ENCODE measurements around the gene TMPRSS3. TPM values are rescaled to one million over a fixed set of nuclear protein-coding genes. Genes with fewer than 3 reads are reported as not detected.

TMPRSS3 gene
- polyA plus RNA-seq, 1 experiment = not detected

DNA sequence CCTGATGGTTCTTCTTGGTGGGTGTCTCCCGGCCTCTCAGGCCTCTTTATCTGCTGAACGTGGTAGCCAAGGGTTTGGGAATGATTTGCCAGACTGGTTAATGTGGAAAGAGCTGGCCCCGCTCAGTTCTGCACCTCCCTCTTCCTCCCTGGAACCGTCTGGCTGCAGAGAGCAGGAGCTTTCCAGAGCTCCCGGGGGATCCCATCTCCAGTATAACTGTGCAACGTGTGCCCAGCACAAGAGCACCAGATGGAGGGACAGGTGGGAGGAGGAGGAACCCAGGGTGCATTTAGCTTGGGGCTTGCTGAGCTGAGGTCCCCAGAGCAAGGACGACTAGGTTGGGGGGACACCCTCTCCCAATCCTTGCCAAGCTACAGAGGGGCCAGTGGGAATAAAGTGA lies 34.6 kb downstream of the TMPRSS3 start:
- no peak for TF ChIP-seq CTCF (IDR thresholded peaks at IDR 0.05; ENCODE audit: low read depth, low read length)
- DNase-seq (ENCODE audit: low read depth, low spot score) = no peak
- Histone ChIP-seq H3K9me3 (ENCODE audit: control insufficient read depth, insufficient read depth, low read length) (no peaks in the 10 kb centered on the region; the same call in none of the 2 replicates), H3K27me3 (ENCODE audit: control insufficient read depth, insufficient read depth, low read length) (peaks cover 3% of the 10 kb centered on the region), H3K4me3 (ENCODE audit: low read depth, low read length) (no peak overlapping the region), H3K27ac (ENCODE audit: low read depth, low read length) (no peak overlapping the region)
- POLR2A ChIA-PET = no interaction called here
- CTCF ChIA-PET = no interaction called here

GRCh38 chr21:42360317-42360716 lies 35.5 kb downstream of the TMPRSS3 start:
- ChIA-PET CTCF (no interaction called here), POLR2A (no interaction called here)

GRCh38 chr21:42358937-42359336 lies 36.9 kb downstream of the TMPRSS3 start:
- H3K9me3 ChIP-seq (ENCODE audit: control insufficient read depth, insufficient read depth, low read length) = no peaks in the 10 kb centered on the region; the same call in 1 of the 2 replicates
- no peak overlapping the region for H3K27ac ChIP-seq (ENCODE audit: low read depth, low read length)
- no peak overlapping the region for H3K4me3 ChIP-seq (ENCODE audit: low read depth, low read length)
- no peak for TF ChIP-seq CTCF (IDR thresholded peaks at IDR 0.05; ENCODE audit: low read depth, low read length)
- ChIA-PET POLR2A (no interaction called here), CTCF (no interaction called here)
- no peak for DNase-seq (ENCODE audit: low read depth, low spot score)
- peaks cover 3% of the 10 kb centered on the region for H3K27me3 ChIP-seq (ENCODE audit: control insufficient read depth, insufficient read depth, low read length)

More at GRCh38 chr21:42360317-42360716, 35.5 kb downstream of the TMPRSS3 start:
- DNase-seq (ENCODE audit: low read depth, low spot score) = no peak
- Histone ChIP-seq H3K4me3 (ENCODE audit: low read depth, low read length) (no peak overlapping the region), H3K27ac (ENCODE audit: low read depth, low read length) (no peak overlapping the region), H3K9me3 (ENCODE audit: control insufficient read depth, insufficient read depth, low read length) (no peaks in the 10 kb centered on the region; the same call in none of the 2 replicates), H3K27me3 (ENCODE audit: control insufficient read depth, insufficient read depth, low read length) (peaks cover 3% of the 10 kb centered on the region)
- no peak for TF ChIP-seq CTCF (IDR thresholded peaks at IDR 0.05; ENCODE audit: low read depth, low read length)

GRCh38 chr21:42358261-42358660 lies 37.6 kb downstream of the TMPRSS3 start:
- no peaks in the 10 kb centered on the region; the same call in 1 of the 2 replicates for H3K9me3 ChIP-seq (ENCODE audit: control insufficient read depth, insufficient read depth, low read length)
- POLR2A ChIA-PET = no interaction called here
- DNase-seq (ENCODE audit: low read depth, low spot score) = no peak
- H3K27me3 ChIP-seq (ENCODE audit: control insufficient read depth, insufficient read depth, low read length) = peaks cover 3% of the 10 kb centered on the region
- H3K27ac ChIP-seq (ENCODE audit: low read depth, low read length) = no peak overlapping the region
- TF ChIP-seq CTCF (IDR thresholded peaks at IDR 0.05; ENCODE audit: low read depth, low read length) = no peak
- no peak overlapping the region for H3K4me3 ChIP-seq (ENCODE audit: low read depth, low read length)
- CTCF ChIA-PET = no interaction called here

- H3K4me3 ChIP-seq (ENCODE audit: low read depth, low read length) = no peak overlapping the region
- DNase-seq (ENCODE audit: low read depth, low spot score) = no peak
- POLR2A ChIA-PET = no interaction called here
- peaks cover 3% of the 10 kb centered on the region for H3K27me3 ChIP-seq (ENCODE audit: control insufficient read depth, insufficient read depth, low read length)
- CTCF ChIA-PET = interaction anchor here (0.5 kb wide), 1 partner anchor 603 kb away, joined by 9 read pairs; no protein-coding TSS in a partner anchor
- no peak overlapping the region for H3K27ac ChIP-seq (ENCODE audit: low read depth, low read length)
- TF ChIP-seq CTCF (IDR thresholded peaks at IDR 0.05; ENCODE audit: low read depth, low read length) = no peak
- no peaks in the 10 kb centered on the region; the same call in 1 of the 2 replicates for H3K9me3 ChIP-seq (ENCODE audit: control insufficient read depth, insufficient read depth, low read length)
These were observed 38.5 kb downstream of the TMPRSS3 start for GRCh38 chr21:42357307-42357706.
